IMR-90 (cell line): ENCODE results near the gene VILL. TPM values are rescaled to one million over a fixed set of nuclear protein-coding genes. Genes with fewer than 3 reads are reported as not detected.

Source experiments
- ATAC-seq: fragments of 200-7000 bp; cut with Tn5 transposase; 2 replicates; pipeline ENCODE4 v1.9.1; 2020; ENCODE audit warnings: low read depth, mild to moderate bottlenecking, moderate library complexity
- BruUV-seq: library from RNA; stranded (reverse); fragments of 400-500 nt; replicated peaks from 2 replicates; lab custom pipeline; 2021; lab: Mats Ljungman, UMichigan
- CTCF ChIA-PET: fragments of 300-600 bp; formaldehyde crosslinking; extraction: SDS; loops from one replicate; lab custom pipeline; 2021; ENCODE audit warnings: antibody characterized with exemption; lab: Yijun Ruan, JAX
- POLR2A ChIA-PET: fragments of 300-600 bp; sonication (Branson Sonifier 250); formaldehyde crosslinking; loops from one replicate; lab custom pipeline; 2022; ENCODE audit warnings: antibody characterized with exemption; ENCODE audit not compliant: unreplicated experiment; lab: Charles Lee
- DNase-seq: peaks from one replicate; pipeline ENCODE4 v3.0.0; 2013
- H2AFZ ChIP-seq: replicated peaks from 2 replicates; pipeline ENCODE3; 2013; ENCODE audit warnings: low read length, mild to moderate bottlenecking; ENCODE audit not compliant: poor library complexity
- H2AK5ac ChIP-seq: 2 replicates; pipeline ENCODE4 v1.6.1; 2013; ENCODE audit warnings: low read depth, low read length, inconsistent platforms
- H2AK9ac ChIP-seq: replicated peaks from 2 replicates; pipeline ENCODE3; 2013; ENCODE audit warnings: mild to moderate bottlenecking, low read depth, low read length, moderate library complexity; ENCODE audit not compliant: poor library complexity
- H2BK120ac ChIP-seq: 2 replicates; pipeline ENCODE4 v1.6.1; 2013; ENCODE audit warnings: low read depth, low read length, inconsistent platforms
- H2BK15ac ChIP-seq: 3 replicates; pipeline ENCODE4 v1.6.1; 2013; ENCODE audit warnings: low read depth, low read length, inconsistent platforms
- H2BK20ac ChIP-seq: 2 replicates; pipeline ENCODE4 v1.6.1; 2013; ENCODE audit warnings: low read depth, mild to moderate bottlenecking, inconsistent platforms, low read length, moderate library complexity
- H2BK5ac ChIP-seq: 2 replicates; pipeline ENCODE4 v1.6.1; 2013; ENCODE audit warnings: mild to moderate bottlenecking, low read depth, low read length, inconsistent platforms; ENCODE audit not compliant: poor library complexity, severe bottlenecking
- H3K14ac ChIP-seq: replicated peaks from 2 replicates; pipeline ENCODE4 v1.6.1; 2013; ENCODE audit warnings: low read depth, low read length, inconsistent platforms
- H3K18ac ChIP-seq: 2 replicates; pipeline ENCODE4 v1.6.1; 2013; ENCODE audit warnings: low read depth, low read length, control low read depth
- H3K23ac ChIP-seq: 2 replicates; pipeline ENCODE4 v1.6.1; 2013; ENCODE audit warnings: low read depth, low read length, inconsistent platforms
- H3K27ac ChIP-seq: 2 replicates; pipeline ENCODE4 v1.5.1; 2013; ENCODE audit warnings: mild to moderate bottlenecking, control low read depth, low read length; ENCODE audit not compliant: insufficient read depth
- H3K27me3 ChIP-seq: 2 replicates; pipeline ENCODE4 v1.6.1; 2013; ENCODE audit warnings: low read length; ENCODE audit not compliant: control insufficient read depth, insufficient read depth
- H3K36me3 ChIP-seq: 2 replicates; pipeline ENCODE4 v1.6.1; 2013; ENCODE audit warnings: low read length, mixed read lengths; ENCODE audit not compliant: control insufficient read depth, insufficient read depth
- H3K4ac ChIP-seq: 2 replicates; pipeline ENCODE4 v1.6.1; 2013; ENCODE audit warnings: low read depth, low read length, inconsistent platforms
- H3K4me1 ChIP-seq: 2 replicates; pipeline ENCODE4 v1.6.1; 2013; ENCODE audit warnings: low read length, mixed read lengths; ENCODE audit not compliant: control insufficient read depth, insufficient read depth
- H3K4me2 ChIP-seq: 2 replicates; pipeline ENCODE4 v1.6.1; 2013; ENCODE audit warnings: low read depth, mild to moderate bottlenecking, control low read depth, low read length, moderate library complexity
- H3K4me3 ChIP-seq: 2 replicates; pipeline ENCODE4 v1.5.1; 2013; ENCODE audit warnings: low read depth, mild to moderate bottlenecking, control low read depth, low read length, moderate library complexity; ENCODE audit not compliant: insufficient read depth
- H3K56ac ChIP-seq: 2 replicates; pipeline ENCODE4 v1.6.1; 2013; ENCODE audit warnings: low read length, inconsistent platforms; ENCODE audit not compliant: insufficient read depth; ENCODE audit errors: extremely low read depth
- H3K79me1 ChIP-seq, 2 experiments: 2 replicates each; pipeline ENCODE4 v1.6.1; 2013; ENCODE audit warnings: low read length in 2 of 2, inconsistent platforms in 1 of 2, low read depth in 1 of 2
- H3K9ac ChIP-seq: 2 replicates; pipeline ENCODE4 v1.6.1; 2013; ENCODE audit warnings: low read depth, low read length, control low read depth
- H3K9me1 ChIP-seq: 2 replicates; pipeline ENCODE4 v1.6.1; 2013; ENCODE audit warnings: low read length, inconsistent platforms; ENCODE audit not compliant: insufficient read depth
- H3K9me3 ChIP-seq: 2 replicates; pipeline ENCODE4 v1.6.1; 2013; ENCODE audit warnings: low read length; ENCODE audit not compliant: control insufficient read depth, insufficient read depth
- H4K20me1 ChIP-seq: 2 replicates; pipeline ENCODE4 v1.6.1; 2013; ENCODE audit warnings: low read length, inconsistent platforms; ENCODE audit not compliant: insufficient read depth
- H4K5ac ChIP-seq: 2 replicates; pipeline ENCODE4 v1.6.1; 2013; ENCODE audit warnings: mild to moderate bottlenecking, low read depth, low read length, control low read depth
- H4K8ac ChIP-seq, 2 experiments: 2 replicates each; pipeline ENCODE4 v1.6.1; 2013; ENCODE audit warnings: low read depth in 2 of 2, low read length in 2 of 2, control low read depth in 1 of 2, inconsistent platforms in 1 of 2
- H4K91ac ChIP-seq: 2 replicates; pipeline ENCODE4 v1.6.1; 2013; ENCODE audit warnings: low read depth, low read length, inconsistent platforms; ENCODE audit not compliant: insufficient read depth
- POLR2A ChIP-seq: IDR thresholded peaks from 2 replicates; pipeline ENCODE4 v1.6.1; 2012; ENCODE audit warnings: mild to moderate bottlenecking, low read depth, low read length
- RCOR1 ChIP-seq: IDR thresholded peaks from 2 replicates; pipeline ENCODE4 v1.6.1; 2012; ENCODE audit warnings: mild to moderate bottlenecking, low read length, improper control_type of control experiment; ENCODE audit not compliant: insufficient replicate concordance
- SMC3 ChIP-seq: fragments of 150-350 bp; IDR thresholded peaks from 2 replicates; pipeline ENCODE4 v1.6.1; 2016; ENCODE audit warnings: low read depth, mild to moderate bottlenecking, antibody characterized with exemption, low read length, moderate library complexity
- WGBS, 2 experiments: methylation state at CpG; one replicate each; pipeline versions ENCODE4 v1.1.5 to v1.1.7; 2013; ENCODE audit warnings: missing lambda C conversion rate in 2 of 2; ENCODE audit not compliant: insufficient read length in 1 of 2; ENCODE audit errors: extremely low coverage in 2 of 2; 5-methylcytosine and 5-hydroxymethylcytosine counted together
- dilution Hi-C: fragments of 300-500 bp; cut with HindIII; formaldehyde crosslinking; loops from one replicate; pipeline ENCODE4 v1.14.3; 2018; ENCODE audit warnings: low sequenced_read_pairs; ENCODE audit not compliant: unreplicated experiment
- in situ Hi-C: fragments of 300-500 bp; cut with MboI; formaldehyde crosslinking; loops from 3 replicates; pipeline ENCODE4 v1.14.3; 2019; ENCODE audit warnings: low sequenced_read_pairs, inconsistent platforms, mixed read lengths
- intact Hi-C: fragments of 100-400 bp; cut with micrococcal nuclease; formaldehyde crosslinking; loops from 2 replicates; pipeline ENCODE4 v1.10.0; 2022
- polyA plus RNA-seq, 3 experiments: library from polyadenylated mRNA; depleted of rRNA; stranded (reverse); fragments of >200 nt; gene quantifications; 2 replicates each; pipeline ENCODE4 v1.2.3, GENCODE V29; 2012; ENCODE audit warnings: low replicate concordance in 1 of 3
- total RNA-seq: library from RNA; depleted of rRNA; stranded (reverse); fragments of >200 nt; gene quantifications from 2 replicates; pipeline ENCODE4 v1.2.3, GENCODE V29; 2012

The VILL gene
- total and polyA plus RNA-seq, 2 of the 4 experiments (the other 2 are of a cell fraction): 2.3 to 4.7 TPM

- Histone ChIP-seq H4K20me1 (no peaks in the 10 kb centered on the region; the same call in 1 of the 2 replicates), H3K27ac (peak within 1 kb of the TSS; percentile 3; the same call in 1 of the 2 replicates), H3K79me1 (peaks cover 3 to 10% of the 10 kb centered on the region in 2 experiments; a peak in 1 of 4 replicates), H3K4ac (peak within 1 kb of the TSS; percentile 94), H2BK20ac (no peak within 1 kb of the TSS), H3K18ac (peak within 1 kb of the TSS; percentile 89), H3K56ac (no peak within 1 kb of the TSS), H2BK5ac (no peak within 1 kb of the TSS), H3K9me1 (peaks cover 1% of the 10 kb centered on the region; the same call in 1 of the 2 replicates), H3K36me3 (no peaks in the 10 kb centered on the region), H2AFZ (peak within 1 kb of the TSS; percentile 97), H2BK120ac (peak within 1 kb of the TSS; percentile 49; the same call in 1 of the 2 replicates), H2AK9ac (peak within 1 kb of the TSS; percentile 96), H3K4me2 (peak within 1 kb of the TSS; percentile 99), H2AK5ac (peak within 1 kb of the TSS; percentile 76), H3K9me3 (no peaks in the 10 kb centered on the region), H2BK15ac (no peak within 1 kb of the TSS), H4K5ac (peak within 1 kb of the TSS; percentile 97), H3K23ac (peak within 1 kb of the TSS; percentile 75), H3K27me3 (no peaks in the 10 kb centered on the region), H3K4me3 (peak within 1 kb of the TSS; percentile 60), H3K4me1 (peaks cover 9% of the 10 kb centered on the region), H3K14ac (peak within 1 kb of the TSS; percentile 72), H4K91ac (peak within 1 kb of the TSS; percentile 73), H4K8ac (peak within 1 kb of the TSS; percentile 49 to 92; a peak in 3 of 4 replicates), H3K9ac (peak within 1 kb of the TSS; percentile 15)
- TF ChIP-seq POLR2A (no peak), RCOR1 (peak; percentile 90), SMC3 (no peak)
- no TSS peak for BruUV-seq
- in situ Hi-C loops (no loop called here), intact Hi-C loops (no loop called here), dilution Hi-C loops (no loop called here)
- POLR2A ChIA-PET: interaction anchor here (0.6 kb wide), 1 partner anchor 10 kb away, joined by 5 read pairs; no protein-coding TSS in a partner anchor
- peak; percentile 46 for ATAC-seq
- CTCF ChIA-PET: no interaction called here
- 5% methylated on average over 9 of the region's 75 CpGs; no CpG with 5 or more reads in 1 of the 2 experiments for WGBS, 2 experiments
- no peak for DNase-seq
Observed at GRCh38 chr3:38029400-38030125, 39.0 kb downstream of the VILL start, which contains the start of gene PLCD1. Gene PLCD1 (minus strand): TSS chr3:38029642. CDS start chr3:38029539, 103 bp downstream.
